ENCODE results near the gene EEFSEC.

DNA sequence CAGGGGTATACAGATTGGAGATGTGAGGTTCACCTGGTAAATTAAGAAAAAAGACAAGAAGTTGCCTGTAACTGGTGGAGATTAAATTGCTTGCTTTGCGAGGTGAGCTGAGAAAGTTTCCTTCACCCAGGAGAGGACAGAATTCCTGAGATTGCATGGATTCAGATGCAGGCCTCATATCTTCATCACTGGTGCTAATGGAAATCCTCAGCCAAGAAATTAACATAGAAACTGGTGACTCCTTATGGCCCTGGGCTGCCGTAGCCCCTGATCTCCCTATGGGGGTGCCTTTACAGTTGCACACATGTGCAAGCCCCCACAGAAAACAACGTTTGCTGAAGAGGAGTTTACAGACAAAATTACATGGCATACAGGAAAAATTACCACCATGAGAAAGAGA lies 68.0 kb downstream of the EEFSEC start:
- TF ChIP-seq, protein P1, sequence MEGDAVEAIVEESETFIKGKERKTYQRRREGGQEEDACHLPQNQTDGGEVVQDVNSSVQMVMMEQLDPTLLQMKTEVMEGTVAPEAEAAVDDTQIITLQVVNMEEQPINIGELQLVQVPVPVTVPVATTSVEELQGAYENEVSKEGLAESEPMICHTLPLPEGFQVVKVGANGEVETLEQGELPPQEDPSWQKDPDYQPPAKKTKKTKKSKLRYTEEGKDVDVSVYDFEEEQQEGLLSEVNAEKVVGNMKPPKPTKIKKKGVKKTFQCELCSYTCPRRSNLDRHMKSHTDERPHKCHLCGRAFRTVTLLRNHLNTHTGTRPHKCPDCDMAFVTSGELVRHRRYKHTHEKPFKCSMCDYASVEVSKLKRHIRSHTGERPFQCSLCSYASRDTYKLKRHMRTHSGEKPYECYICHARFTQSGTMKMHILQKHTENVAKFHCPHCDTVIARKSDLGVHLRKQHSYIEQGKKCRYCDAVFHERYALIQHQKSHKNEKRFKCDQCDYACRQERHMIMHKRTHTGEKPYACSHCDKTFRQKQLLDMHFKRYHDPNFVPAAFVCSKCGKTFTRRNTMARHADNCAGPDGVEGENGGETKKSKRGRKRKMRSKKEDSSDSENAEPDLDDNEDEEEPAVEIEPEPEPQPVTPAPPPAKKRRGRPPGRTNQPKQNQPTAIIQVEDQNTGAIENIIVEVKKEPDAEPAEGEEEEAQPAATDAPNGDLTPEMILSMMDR (conservative IDR thresholded peaks at IDR 0.05) = no peak
- no peak for TF ChIP-seq ZFX (IDR thresholded peaks at IDR 0.05)
